ENCODE data around the gene COPG1. TPM values are rescaled to one million over a fixed set of nuclear protein-coding genes. Genes with fewer than 3 reads are reported as not detected.

Gene COPG1
- total and polyA plus RNA-seq, 10 of the 15 experiments (the other 5 are each of a cell fraction or from before 2014, with no cell fraction given) = 54.8 to 143 (median 91.2) TPM

DNA sequence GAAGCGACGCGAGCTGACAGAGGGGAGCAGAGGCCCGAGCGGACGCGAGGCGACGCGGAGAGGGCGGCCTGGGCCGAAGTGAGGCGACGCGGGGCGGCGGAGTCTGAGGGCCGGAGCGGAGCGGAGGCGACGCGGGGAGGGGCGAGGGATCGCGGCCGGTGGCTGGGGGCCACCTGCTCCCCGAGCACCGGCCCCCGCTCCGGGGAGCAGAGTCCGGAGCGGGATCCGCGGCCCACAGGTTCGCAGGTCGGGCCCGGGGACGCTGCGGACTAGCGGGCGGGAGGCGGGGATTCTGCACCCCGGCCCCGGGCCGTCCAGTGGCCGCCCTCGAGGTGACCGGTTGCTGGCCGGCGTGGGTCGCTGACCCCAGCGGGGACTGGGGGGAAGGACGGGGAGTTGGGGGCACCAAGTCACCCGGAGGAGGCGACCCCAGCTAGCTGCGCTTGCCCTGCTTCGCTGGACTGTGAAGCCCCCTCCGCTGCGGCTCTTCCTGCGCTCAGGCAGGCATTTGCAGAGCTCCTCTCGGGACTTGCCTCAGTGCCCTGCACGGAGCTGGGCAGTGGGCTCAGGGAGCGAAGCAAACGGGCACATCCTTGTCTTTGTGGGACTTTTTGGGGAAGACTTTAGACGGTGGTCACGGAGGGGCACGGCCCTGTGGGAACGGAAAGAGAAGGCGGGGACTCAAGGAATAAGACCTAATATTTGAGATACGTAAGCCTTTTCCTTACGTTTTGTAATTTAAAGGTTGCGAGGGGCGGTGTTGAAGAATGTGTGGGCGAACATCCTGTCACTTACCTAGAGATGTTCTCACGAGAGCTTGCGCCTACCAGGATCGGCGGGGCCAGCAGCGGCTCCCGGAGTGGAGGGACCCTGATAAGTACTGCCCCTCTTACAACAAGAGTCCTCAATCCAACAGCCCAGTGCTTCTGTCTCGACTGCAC, 29.8 kb downstream of the COPG1 start (continued):
- TF ChIP-seq NR2C1 (IDR thresholded peaks at IDR 0.05) (no peak), IRF5 (IDR thresholded peaks at IDR 0.05; ENCODE audit: borderline replicate concordance) (no peak), IKZF2 (IDR thresholded peaks at IDR 0.05) (no peak; a peak in 2 of 4 replicates), BRCA1 (IDR thresholded peaks at IDR 0.05; ENCODE audit: low read depth, low read length) (no peak), BACH1 (IDR thresholded peaks at IDR 0.05; ENCODE audit: borderline replicate concordance) (peak; percentile 16; the same call in 1 of the 2 replicates), EGR1 (IDR thresholded peaks at IDR 0.05; ENCODE audit: borderline replicate concordance in 1 of 2, low read depth in 2 of 2, low read length in 2 of 2) (peak in 1 of 2 experiments; percentile 65; a peak in 2 of 3 replicates), EED (IDR thresholded peaks at IDR 0.05; ENCODE audit: low read depth) (no peak), YBX1 (IDR thresholded peaks at IDR 0.05) (no peak), SIN3A (IDR thresholded peaks at IDR 0.05; ENCODE audit: low read depth, low read length) (peak; percentile 23; the same call in 1 of the 2 replicates), CHD2 (IDR thresholded peaks at IDR 0.05; ENCODE audit: borderline replicate concordance, low read depth, low read length) (peak; percentile 81), SMARCA5 (IDR thresholded peaks at IDR 0.05) (0 out of 2 replicates have a peak, but pooled peaks have one; percentile 23), POLR2AphosphoS2 (IDR thresholded peaks at IDR 0.05; ENCODE audit: low read depth, low read length) (peak; percentile 77; the same call in 1 of the 2 replicates), CUX1 (IDR thresholded peaks at IDR 0.05; ENCODE audit: insufficient replicate concordance, low read depth, low read length) (peak; percentile 20), RBBP5 (conservative IDR thresholded peaks at IDR 0.05) (no peak), CHD1 (IDR thresholded peaks at IDR 0.05; ENCODE audit: low read depth, low read length) (peak; percentile 38; the same call in 1 of the 2 replicates), IKZF1 (conservative IDR thresholded peaks at IDR 0.05) (peak; percentile 48), SRF (IDR thresholded peaks at IDR 0.05; ENCODE audit: low read depth in 2 of 2, low read length in 2 of 2) (0 out of 4 replicates have a peak, but pooled peaks of 1 of the 2 experiments have one; percentile 6), ZNF384 (IDR thresholded peaks at IDR 0.05; ENCODE audit: borderline replicate concordance, low read depth, low read length) (no peak), ZBED1 (IDR thresholded peaks at IDR 0.05; ENCODE audit: borderline replicate concordance) (0 out of 2 replicates have a peak, but pooled peaks have one; percentile 10)
- TF ChIP-seq, protein P1, sequence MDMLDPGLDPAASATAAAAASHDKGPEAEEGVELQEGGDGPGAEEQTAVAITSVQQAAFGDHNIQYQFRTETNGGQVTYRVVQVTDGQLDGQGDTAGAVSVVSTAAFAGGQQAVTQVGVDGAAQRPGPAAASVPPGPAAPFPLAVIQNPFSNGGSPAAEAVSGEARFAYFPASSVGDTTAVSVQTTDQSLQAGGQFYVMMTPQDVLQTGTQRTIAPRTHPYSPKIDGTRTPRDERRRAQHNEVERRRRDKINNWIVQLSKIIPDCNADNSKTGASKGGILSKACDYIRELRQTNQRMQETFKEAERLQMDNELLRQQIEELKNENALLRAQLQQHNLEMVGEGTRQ (IDR thresholded peaks at IDR 0.05; ENCODE audit: borderline replicate concordance, low read depth, low read length) = no peak
- TF ChIP-seq, protein P2, sequence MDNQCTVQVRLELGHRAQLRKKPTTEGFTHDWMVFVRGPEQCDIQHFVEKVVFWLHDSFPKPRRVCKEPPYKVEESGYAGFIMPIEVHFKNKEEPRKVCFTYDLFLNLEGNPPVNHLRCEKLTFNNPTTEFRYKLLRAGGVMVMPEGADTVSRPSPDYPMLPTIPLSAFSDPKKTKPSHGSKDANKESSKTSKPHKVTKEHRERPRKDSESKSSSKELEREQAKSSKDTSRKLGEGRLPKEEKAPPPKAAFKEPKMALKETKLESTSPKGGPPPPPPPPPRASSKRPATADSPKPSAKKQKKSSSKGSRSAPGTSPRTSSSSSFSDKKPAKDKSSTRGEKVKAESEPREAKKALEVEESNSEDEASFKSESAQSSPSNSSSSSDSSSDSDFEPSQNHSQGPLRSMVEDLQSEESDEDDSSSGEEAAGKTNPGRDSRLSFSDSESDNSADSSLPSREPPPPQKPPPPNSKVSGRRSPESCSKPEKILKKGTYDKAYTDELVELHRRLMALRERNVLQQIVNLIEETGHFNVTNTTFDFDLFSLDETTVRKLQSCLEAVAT (IDR thresholded peaks at IDR 0.05) = peak; percentile 56
